Ishikawa (cell line): ENCODE results near the gene TBL1X.

Source experiments
- MAX ChIP-seq: IDR thresholded peaks from 2 replicates; pipeline ENCODE4 v1.6.1; 2012
- RAD21 ChIP-seq: IDR thresholded peaks from 2 replicates; pipeline ENCODE4 v1.6.1; 2012; ENCODE audit warnings: low read depth
- TAF1 ChIP-seq: IDR thresholded peaks from 2 replicates; pipeline ENCODE4 v1.6.1; 2012; ENCODE audit warnings: low read depth, mild to moderate bottlenecking
- TEAD4 ChIP-seq: IDR thresholded peaks from 2 replicates; pipeline ENCODE4 v1.6.1; 2012
- YY1 ChIP-seq: IDR thresholded peaks from 2 replicates; pipeline ENCODE4 v1.6.1; 2012; ENCODE audit warnings: low read depth

- no peak for TF ChIP-seq MAX
- TF ChIP-seq YY1 = no peak
- no peak for TF ChIP-seq RAD21
- no peak for TF ChIP-seq TEAD4
- TF ChIP-seq TAF1 = no peak
Observed at GRCh38 chrX:9598344-9598743, 133.5 kb downstream of the TBL1X start.
